Mucosa of stomach (tissue), 1 donor: ENCODE results near the gene RAI1.

Experiments
- H3K27me3 ChIP-seq: one replicate; pipeline ENCODE4 v1.7.0; 2013; ENCODE audit warnings: mild to moderate bottlenecking, low read length; ENCODE audit not compliant: control insufficient read depth, insufficient read depth
- H3K36me3 ChIP-seq: one replicate; pipeline ENCODE4 v1.7.0; 2013; ENCODE audit warnings: low read length; ENCODE audit not compliant: control insufficient read depth, insufficient read depth
- H3K4me1 ChIP-seq: one replicate; pipeline ENCODE4 v1.7.0; 2013; ENCODE audit warnings: mild to moderate bottlenecking, low read length; ENCODE audit not compliant: control insufficient read depth, insufficient read depth
- H3K4me3 ChIP-seq: one replicate; pipeline ENCODE4 v1.7.0; 2013; ENCODE audit warnings: low read length
- H3K9ac ChIP-seq: one replicate; pipeline ENCODE4 v1.7.0; 2013; ENCODE audit warnings: mild to moderate bottlenecking, low read length, moderate library complexity
- H3K9me3 ChIP-seq: one replicate; pipeline ENCODE4 v1.7.0; 2013; ENCODE audit warnings: mild to moderate bottlenecking, low read length, moderate library complexity; ENCODE audit not compliant: control insufficient read depth
- donor health status: Pancreatic carcinoma.

The RAI1 gene

DNA sequence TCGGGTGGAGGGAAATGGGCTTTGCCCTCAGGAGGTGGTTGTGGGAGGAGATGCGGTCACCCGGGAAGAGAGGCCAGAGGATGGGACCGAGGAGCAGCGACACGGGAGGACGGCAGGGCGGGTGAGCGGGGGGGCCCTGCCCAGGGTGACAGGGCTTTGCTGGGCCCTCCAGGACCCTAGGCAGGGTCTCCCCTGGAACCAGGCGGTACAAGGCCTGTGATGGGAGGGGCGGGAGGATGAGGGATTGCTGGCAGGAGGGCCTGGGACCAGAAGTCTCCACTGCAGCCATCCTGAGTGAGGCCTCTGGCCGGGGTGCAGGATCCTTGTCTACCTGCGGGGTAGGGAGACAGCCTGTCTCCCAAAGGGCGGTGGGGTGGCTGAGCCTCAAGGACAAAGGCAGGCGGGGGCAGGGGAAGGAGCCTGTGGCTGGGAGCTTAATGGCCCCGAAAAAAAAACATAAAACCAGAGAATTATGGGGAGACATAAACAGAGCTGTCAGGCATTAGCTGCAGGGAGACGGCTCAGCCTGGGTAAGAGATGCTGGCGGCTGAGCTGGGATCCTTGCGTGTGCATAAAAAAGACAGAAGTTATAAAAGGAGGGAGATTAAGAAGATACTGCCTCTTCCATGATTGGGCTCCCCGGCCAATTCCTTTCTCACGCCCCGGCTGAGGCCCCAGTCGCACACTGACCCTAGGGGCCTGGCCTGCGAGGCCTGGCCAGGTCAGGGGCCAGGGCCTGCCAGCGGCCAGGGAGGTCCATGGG lies 88.8 kb downstream of the RAI1 start:
- no peak overlapping the region for H3K9ac ChIP-seq

DNA sequence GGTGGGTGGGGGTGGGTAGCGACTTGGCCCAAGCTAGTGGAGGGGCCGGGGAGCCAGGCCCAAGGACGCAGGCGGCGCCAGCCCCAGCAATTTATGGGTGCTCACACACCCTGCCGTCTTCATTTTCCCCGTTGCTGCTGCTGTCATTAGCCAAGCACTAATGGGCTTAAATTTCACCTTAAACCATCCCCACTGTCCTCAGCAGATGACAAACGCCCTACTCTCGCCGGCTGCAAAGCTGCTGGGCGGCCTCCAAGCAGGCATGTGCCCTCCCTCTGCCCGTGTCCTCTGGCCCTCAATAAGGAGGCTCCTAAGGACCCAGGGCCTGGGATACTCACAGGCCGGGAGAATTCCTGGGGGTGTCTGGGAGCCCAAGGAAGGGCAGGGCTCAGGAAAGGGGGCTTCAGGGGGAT lies 89.4 kb downstream of the RAI1 start:
- Histone ChIP-seq H3K36me3 (no peaks in the 10 kb centered on the region), H3K9ac (no peak overlapping the region), H3K4me3 (no peak overlapping the region), H3K4me1 (peaks cover 24% of the 10 kb centered on the region), H3K27me3 (no peaks in the 10 kb centered on the region), H3K9me3 (no peaks in the 10 kb centered on the region)

More for the DNA sequence above, 88.8 kb downstream of the RAI1 start:
- Histone ChIP-seq H3K4me1 (peaks cover 24% of the 10 kb centered on the region), H3K9me3 (no peaks in the 10 kb centered on the region), H3K27me3 (no peaks in the 10 kb centered on the region), H3K4me3 (no peak overlapping the region), H3K36me3 (no peaks in the 10 kb centered on the region)

DNA sequence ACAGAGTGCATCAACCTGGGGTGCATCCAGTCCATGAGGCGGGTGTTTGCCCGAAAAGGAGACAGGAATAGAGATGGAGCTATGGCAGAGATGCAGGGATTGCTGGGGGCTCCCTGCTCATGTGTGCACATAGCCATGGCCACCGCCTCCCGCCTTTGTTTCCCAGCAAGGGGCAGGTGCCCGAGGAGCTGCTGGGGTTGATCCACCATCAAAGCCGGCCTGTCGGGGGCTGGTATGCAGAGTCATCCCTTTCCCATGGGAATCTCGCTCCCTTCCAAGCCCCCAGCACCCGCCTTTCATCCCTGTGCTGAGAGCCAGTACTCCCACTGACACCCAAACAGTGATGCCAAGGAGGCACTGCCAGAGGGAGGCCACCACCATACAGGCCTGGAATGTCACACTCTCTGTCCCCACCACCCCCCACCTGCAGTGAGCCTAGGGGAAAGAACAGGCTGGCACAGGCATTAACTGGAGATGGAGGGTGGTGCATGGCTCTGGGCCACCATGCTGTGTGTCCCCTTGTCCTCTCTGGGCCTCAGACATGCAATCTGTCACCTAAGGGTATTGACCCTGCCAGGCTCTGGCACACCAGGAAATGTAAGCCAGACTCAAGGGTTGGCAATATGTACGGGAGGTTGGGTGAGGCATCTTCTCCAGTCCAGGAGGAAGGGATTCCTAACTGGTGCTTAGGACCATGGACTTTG lies 90.4 kb downstream of the RAI1 start:
- H3K27me3 ChIP-seq = no peaks in the 10 kb centered on the region
- H3K9me3 ChIP-seq = no peaks in the 10 kb centered on the region
- peaks cover 18% of the 10 kb centered on the region for H3K4me1 ChIP-seq
- H3K36me3 ChIP-seq = no peaks in the 10 kb centered on the region
- no peak overlapping the region for H3K9ac ChIP-seq
- H3K4me3 ChIP-seq = no peak overlapping the region

DNA sequence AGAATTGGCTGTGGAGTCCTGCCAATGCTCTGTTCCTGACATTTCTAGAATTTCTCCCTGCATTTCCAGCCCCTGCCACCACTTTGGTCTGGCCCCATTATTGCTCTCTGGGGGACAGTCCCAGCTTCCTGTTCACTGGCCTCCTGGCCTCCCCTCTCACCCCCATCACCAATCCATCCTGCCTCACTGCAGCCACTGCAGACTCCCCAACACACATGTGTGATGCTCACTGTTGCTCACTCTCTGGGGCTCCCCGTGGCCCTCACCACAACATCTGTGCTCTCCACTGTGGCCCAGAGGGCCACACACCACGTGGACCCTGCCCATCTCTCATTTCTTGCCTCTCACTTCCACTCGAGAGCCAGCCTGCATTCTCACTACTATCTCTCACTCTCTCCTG lies 91.0 kb downstream of the RAI1 start:
- peaks cover 12% of the 10 kb centered on the region for H3K4me1 ChIP-seq
- no peak overlapping the region for H3K4me3 ChIP-seq
- H3K27me3 ChIP-seq = no peaks in the 10 kb centered on the region
- H3K9ac ChIP-seq = no peak overlapping the region
- no peaks in the 10 kb centered on the region for H3K36me3 ChIP-seq
- H3K9me3 ChIP-seq = no peaks in the 10 kb centered on the region

DNA sequence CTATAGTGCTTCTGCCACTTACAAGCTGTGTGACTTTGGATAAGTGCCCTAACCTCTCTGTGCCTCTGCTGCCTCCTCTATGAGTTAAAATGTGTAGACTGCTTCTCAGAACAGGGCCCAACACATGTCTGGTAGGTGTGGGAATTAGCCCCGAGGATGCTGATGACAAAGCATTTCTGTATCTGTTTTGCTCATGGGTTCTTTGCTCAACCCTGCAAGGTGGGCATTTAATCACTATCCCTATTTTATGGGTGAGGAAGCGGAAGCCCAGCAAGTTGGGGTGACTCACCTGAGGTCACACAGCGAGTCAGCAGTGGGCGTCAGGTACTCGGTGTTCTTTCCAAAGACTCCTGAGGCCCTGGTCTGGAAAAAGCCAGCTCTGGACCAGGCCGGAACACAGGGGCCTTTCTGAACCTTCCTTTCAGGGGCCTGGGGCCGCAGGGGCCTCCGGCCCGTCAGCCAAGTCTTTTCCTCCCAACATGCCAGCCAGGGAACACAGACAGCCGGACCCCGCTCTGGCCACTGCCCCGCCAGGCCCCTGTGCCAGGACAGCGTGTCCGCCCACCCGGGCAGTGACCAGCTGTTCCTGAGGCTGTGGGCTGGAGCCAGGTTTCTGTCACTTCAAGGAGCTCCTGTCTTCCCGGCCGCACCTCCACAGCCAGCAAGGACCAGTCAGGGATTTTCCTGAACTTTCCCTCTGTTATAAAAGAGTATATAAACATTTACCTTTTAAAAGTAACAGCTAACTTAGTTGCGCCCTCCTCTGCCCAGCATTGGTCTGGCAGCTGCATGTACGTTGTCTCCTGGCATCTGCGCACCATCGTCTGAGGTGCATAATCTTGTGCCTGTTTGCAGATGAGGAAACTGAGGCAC lies 93.0 kb downstream of the RAI1 start:
- Histone ChIP-seq H3K9ac (peak overlapping the region; percentile 69), H3K9me3 (no peaks in the 10 kb centered on the region), H3K36me3 (no peaks in the 10 kb centered on the region), H3K4me3 (no peak overlapping the region), H3K4me1 (peaks cover 11% of the 10 kb centered on the region), H3K27me3 (no peaks in the 10 kb centered on the region)

DNA sequence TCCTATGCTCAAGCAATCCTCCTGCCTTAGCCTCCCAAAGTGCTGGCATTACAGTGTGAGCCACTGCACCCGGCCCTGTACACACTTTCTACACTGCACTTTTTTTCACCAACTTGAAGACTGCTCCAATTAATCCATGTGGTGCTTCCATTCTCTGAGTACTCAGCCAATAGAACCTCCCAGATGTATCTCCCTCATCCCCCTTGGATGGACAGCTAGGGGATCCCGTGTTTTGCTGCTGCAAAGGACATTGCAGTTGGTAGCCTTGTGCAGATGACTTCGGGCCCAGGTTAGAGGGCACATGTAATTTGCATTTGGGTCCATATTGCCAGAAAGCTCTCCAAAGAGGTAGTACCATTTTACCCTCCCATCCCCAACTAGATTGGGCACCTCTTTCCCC lies 95.6 kb downstream of the RAI1 start:
- no peak overlapping the region for H3K9ac ChIP-seq
- H3K9me3 ChIP-seq = no peaks in the 10 kb centered on the region
- no peaks in the 10 kb centered on the region for H3K36me3 ChIP-seq
- peaks cover 29% of the 10 kb centered on the region for H3K4me1 ChIP-seq
- H3K4me3 ChIP-seq = no peak overlapping the region
- peaks cover 8% of the 10 kb centered on the region for H3K27me3 ChIP-seq

DNA sequence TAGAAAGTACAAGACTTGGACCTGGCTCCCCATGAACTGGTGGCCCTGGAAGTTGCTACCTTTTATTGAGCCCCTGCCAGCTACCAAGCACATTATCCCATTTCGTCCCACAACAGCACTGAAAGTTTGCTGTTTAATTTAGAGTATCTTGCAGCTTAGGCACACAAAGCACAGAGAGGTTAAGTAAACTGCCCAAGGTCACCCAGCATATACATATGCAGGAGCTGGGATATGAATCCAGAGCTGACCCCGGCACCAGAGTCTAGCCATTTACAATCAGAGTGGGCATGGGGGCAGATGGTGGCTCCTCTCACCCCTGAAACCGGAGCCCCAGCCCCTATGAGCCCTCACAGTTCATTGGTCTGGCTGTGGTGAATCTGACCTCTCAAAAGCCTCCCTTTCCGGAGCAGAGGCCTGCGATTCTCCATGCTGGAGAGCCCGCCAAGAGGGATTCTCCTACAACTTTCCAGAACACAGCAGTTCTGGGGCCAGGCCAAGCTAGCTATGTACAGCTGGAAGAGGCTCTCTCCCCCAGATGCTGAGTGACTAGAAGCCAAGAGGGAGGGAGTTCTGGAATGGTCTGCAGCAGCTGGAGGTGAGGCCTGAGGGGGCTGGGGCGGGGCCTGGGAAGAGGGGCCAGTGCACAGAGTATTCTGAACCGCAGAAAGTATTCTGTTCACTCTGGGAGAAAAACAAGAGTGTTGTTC lies 97.2 kb downstream of the RAI1 start:
- no peaks in the 10 kb centered on the region for H3K36me3 ChIP-seq
- H3K9ac ChIP-seq = no peak overlapping the region
- H3K27me3 ChIP-seq = peaks cover 10% of the 10 kb centered on the region
- H3K4me1 ChIP-seq = peaks cover 37% of the 10 kb centered on the region
- no peaks in the 10 kb centered on the region for H3K9me3 ChIP-seq
- H3K4me3 ChIP-seq = no peak overlapping the region

DNA sequence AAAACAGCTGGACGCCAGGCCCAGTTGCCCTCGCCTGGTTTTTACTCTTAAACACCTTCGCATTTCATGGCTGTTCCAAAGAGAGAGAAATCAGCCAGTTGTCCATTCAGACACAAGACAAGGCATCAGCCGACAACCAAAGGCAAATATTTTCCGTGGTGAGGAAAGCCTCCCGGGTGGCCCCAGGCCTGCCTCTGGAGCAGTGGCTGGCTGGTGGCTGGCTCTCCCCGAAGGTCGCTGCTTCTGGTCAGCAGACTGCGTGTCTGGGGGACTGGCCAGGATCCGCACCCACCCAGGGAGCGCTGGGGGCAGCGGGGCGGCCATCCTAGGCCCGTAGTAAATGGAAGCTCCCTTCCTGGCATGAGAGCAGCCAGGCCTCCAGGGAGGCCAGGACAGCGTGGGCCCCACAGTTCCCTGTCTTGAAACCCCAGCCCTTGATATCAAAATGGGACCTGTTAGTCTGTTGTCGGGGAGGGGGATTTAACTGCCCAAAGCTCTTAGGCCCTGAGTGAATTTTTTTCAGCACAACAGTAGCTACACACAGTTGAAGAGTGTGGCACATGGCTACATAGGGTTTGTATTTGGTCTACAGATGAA lies 97.9 kb downstream of the RAI1 start:
- H3K4me1 ChIP-seq = peaks cover 40% of the 10 kb centered on the region

DNA sequence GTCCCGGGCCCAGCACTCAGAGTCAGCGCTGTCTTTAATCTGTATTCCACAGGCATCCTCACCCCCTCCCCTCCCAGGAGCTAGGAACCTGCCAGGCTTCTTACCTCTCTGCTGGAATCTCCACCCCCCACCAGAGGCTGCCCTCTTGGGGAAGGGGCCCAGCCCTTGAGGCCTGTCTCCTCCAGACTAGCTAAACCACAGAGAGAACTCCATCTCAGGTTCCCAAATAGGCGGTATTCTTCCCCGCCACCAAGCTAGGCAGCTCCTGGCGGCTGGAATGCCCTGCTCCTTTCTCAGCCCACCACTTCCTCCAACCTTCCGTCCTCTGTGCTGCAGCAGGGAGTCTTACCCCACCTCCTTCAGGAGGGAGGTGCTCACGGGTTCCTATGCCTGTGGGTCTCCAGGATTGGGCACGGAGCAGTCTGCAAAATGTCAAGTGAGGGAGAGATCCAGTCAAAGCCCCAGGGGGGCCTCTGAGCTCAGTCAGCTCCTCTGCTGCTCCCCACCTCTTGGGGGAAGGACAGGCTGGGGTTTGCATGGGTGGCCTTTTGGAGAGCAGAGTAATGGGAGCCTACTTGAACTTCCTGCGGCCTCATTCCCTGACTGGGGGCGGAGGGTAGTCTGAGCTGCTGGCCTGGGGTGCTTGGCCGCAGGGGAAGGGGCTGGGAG lies 99.8 kb downstream of the RAI1 start:
- Histone ChIP-seq H3K9ac (no peak overlapping the region), H3K9me3 (no peaks in the 10 kb centered on the region), H3K27me3 (peaks cover 16% of the 10 kb centered on the region), H3K4me1 (peaks cover 43% of the 10 kb centered on the region), H3K4me3 (no peak overlapping the region), H3K36me3 (no peaks in the 10 kb centered on the region)

More for the DNA sequence above, 97.9 kb downstream of the RAI1 start:
- H3K36me3 ChIP-seq = no peaks in the 10 kb centered on the region
- H3K4me3 ChIP-seq = no peak overlapping the region
- H3K27me3 ChIP-seq = peaks cover 16% of the 10 kb centered on the region
- no peak overlapping the region for H3K9ac ChIP-seq
- no peaks in the 10 kb centered on the region for H3K9me3 ChIP-seq

DNA sequence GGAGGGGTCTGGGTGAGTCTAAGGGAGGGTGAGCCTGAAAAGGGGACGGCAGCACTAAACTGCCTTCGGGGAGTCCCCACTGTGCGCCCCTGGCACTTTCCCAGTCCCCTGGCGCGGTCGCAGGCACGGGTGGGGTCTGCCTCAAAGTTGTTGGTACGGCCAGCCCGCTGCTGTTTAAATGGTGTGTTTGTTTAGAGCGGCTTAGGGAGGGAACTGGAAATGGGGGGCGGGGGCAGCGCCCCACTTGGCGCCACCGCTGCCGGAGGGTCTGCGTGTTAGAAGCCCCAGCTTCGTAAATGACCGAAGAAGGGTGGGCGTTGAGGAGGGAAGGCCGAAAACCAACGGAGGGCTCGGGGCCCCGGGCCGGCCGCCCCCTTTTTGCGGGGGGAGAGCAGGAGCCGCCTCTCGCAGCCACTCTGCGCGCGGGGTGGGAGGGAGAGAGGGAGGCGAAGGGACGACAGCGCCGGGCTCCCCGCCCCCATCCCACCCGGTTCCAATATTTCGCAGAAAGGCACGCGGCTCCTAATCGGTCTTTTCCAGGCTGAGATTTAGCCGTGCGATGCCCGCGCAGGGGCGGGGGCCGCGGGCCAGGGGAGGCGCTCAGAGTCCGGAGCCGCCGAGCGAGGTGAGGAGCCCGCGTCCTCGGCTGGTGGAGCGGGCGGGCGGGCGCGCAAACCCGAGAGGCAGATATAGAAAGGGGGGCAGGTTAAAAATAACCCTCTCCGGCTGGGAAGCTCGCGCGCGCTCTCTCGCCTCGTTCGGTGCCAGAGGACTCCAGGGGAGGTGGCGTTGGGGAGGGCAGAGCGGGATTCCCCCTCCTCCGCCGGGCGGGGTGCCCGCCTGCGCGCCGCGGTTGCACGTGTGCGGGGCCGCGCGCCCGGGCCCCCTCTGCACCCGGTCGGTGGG lies 100.6 kb downstream of the RAI1 start:
- H3K9me3 ChIP-seq = no peaks in the 10 kb centered on the region
- H3K27me3 ChIP-seq = peaks cover 16% of the 10 kb centered on the region
- H3K4me1 ChIP-seq = peaks cover 46% of the 10 kb centered on the region
- H3K4me3 ChIP-seq = no peak overlapping the region
- H3K9ac ChIP-seq = peak overlapping the region; percentile 28
- H3K36me3 ChIP-seq = no peaks in the 10 kb centered on the region
